SK-N-SH treated with all-trans-retinoic acid at 6 μM for 48 hours (cell line): ENCODE measurements around the gene NLGN2.

ENCODE experiments used
- ATAC-seq: fragments of 200-7000 bp; cut with Tn5 transposase; 3 replicates; pipeline ENCODE4 v1.9.1; 2020; ENCODE audit warnings: mild to moderate bottlenecking, moderate library complexity
- ARNTL ChIP-seq: fragments of 450-650 bp; formaldehyde crosslinking; IDR thresholded peaks from 2 replicates; pipeline ENCODE4 v1.5.0; 2020; ENCODE audit warnings: low read depth, mild to moderate bottlenecking, moderate library complexity, borderline replicate concordance
- BACH2 ChIP-seq: fragments of 250-450 bp; sonication (Bioruptor Pico); IDR thresholded peaks from 2 replicates; pipeline ENCODE4 v1.9.0; 2021; ENCODE audit warnings: mild to moderate bottlenecking, borderline replicate concordance
- CREB5 ChIP-seq: fragments of 250-450 bp; sonication (Bioruptor Pico); IDR thresholded peaks from 2 replicates; pipeline ENCODE4 v1.5.1; 2020; ENCODE audit warnings: low read depth, mild to moderate bottlenecking, moderate library complexity
- CSDC2 ChIP-seq: fragments of 250-450 bp; sonication (Bioruptor Pico); IDR thresholded peaks from 2 replicates; pipeline ENCODE4 v1.5.0; 2020; ENCODE audit warnings: mild to moderate bottlenecking, moderate library complexity
- CSRNP3 ChIP-seq: fragments of 250-450 bp; sonication (Bioruptor Pico); IDR thresholded peaks from 2 replicates; pipeline ENCODE4 v1.5.1; 2021; ENCODE audit warnings: mild to moderate bottlenecking, moderate library complexity
- ESRRG ChIP-seq: fragments of 250-450 bp; sonication (Bioruptor Pico); IDR thresholded peaks from 2 replicates; pipeline ENCODE4 v1.6.1; 2021; ENCODE audit warnings: mild to moderate bottlenecking
- GLIS3 ChIP-seq: fragments of 250-450 bp; sonication (Bioruptor Pico); IDR thresholded peaks from 2 replicates; pipeline ENCODE4 v1.5.0; 2020; ENCODE audit warnings: mild to moderate bottlenecking, moderate library complexity
- ISL1 ChIP-seq: fragments of 250-450 bp; sonication (Bioruptor Pico); IDR thresholded peaks from 2 replicates; pipeline ENCODE4 v2.1.2; 2022; ENCODE audit warnings: mild to moderate bottlenecking, moderate library complexity
- OSR1 ChIP-seq: fragments of 250-450 bp; sonication (Bioruptor Pico); IDR thresholded peaks from 2 replicates; pipeline ENCODE4 v1.8.0; 2022; ENCODE audit warnings: moderate library complexity, mild to moderate bottlenecking, inconsistent platforms
- PATZ1 ChIP-seq: fragments of 250-450 bp; sonication (Bioruptor Pico); IDR thresholded peaks from 2 replicates; pipeline ENCODE4 v1.8.0; 2020; ENCODE audit warnings: mild to moderate bottlenecking, moderate library complexity, borderline replicate concordance
- POU6F1 ChIP-seq: fragments of 250-450 bp; sonication (Bioruptor Pico); IDR thresholded peaks from 2 replicates; pipeline ENCODE4 v1.8.0; 2021; ENCODE audit warnings: low read depth, mild to moderate bottlenecking, moderate library complexity, borderline replicate concordance
- PPARA ChIP-seq: fragments of 250-450 bp; sonication (Bioruptor Pico); IDR thresholded peaks from 2 replicates; pipeline ENCODE4 v1.5.0; 2020; ENCODE audit warnings: mild to moderate bottlenecking, borderline replicate concordance
- RARB ChIP-seq: fragments of 250-450 bp; sonication (Bioruptor Pico); IDR thresholded peaks from 2 replicates; pipeline ENCODE4 v1.8.0; 2021; ENCODE audit warnings: mild to moderate bottlenecking, moderate library complexity
- SNAI2 ChIP-seq: fragments of 250-450 bp; sonication (Bioruptor Pico); IDR thresholded peaks from 2 replicates; pipeline ENCODE4 v1.5.0; 2020; ENCODE audit warnings: mild to moderate bottlenecking, moderate library complexity
- TCF4 ChIP-seq: fragments of 250-450 bp; sonication (Bioruptor Pico); IDR thresholded peaks from 2 replicates; pipeline ENCODE4 v1.8.0; 2021; ENCODE audit warnings: mild to moderate bottlenecking, moderate library complexity, borderline replicate concordance
- TOX ChIP-seq: fragments of 250-450 bp; sonication (Bioruptor Pico); IDR thresholded peaks from 2 replicates; pipeline ENCODE4 v1.8.0; 2021; ENCODE audit warnings: mild to moderate bottlenecking, moderate library complexity, borderline replicate concordance
- TSHZ2 ChIP-seq: fragments of 250-450 bp; sonication (Bioruptor Pico); IDR thresholded peaks from 2 replicates; pipeline ENCODE4 v1.5.0; 2020; ENCODE audit warnings: mild to moderate bottlenecking, moderate library complexity
- ZC3H10 ChIP-seq: fragments of 250-450 bp; sonication (Bioruptor Pico); IDR thresholded peaks from 2 replicates; pipeline ENCODE4 v1.5.1; 2021; ENCODE audit warnings: mild to moderate bottlenecking, moderate library complexity
- ZFP30 ChIP-seq: fragments of 450-650 bp; formaldehyde crosslinking; IDR thresholded peaks from 2 replicates; pipeline ENCODE4 v1.5.0; 2022; ENCODE audit warnings: mild to moderate bottlenecking, moderate library complexity
- ZNF565 ChIP-seq: fragments of 450-650 bp; formaldehyde crosslinking; conservative IDR thresholded peaks from 2 replicates; pipeline ENCODE4 v1.5.0; 2020; ENCODE audit warnings: low read depth, mild to moderate bottlenecking, moderate library complexity
- ZNF70 ChIP-seq: fragments of 450-650 bp; formaldehyde crosslinking; IDR thresholded peaks from 2 replicates; pipeline ENCODE4 v1.5.0; 2020; ENCODE audit warnings: mild to moderate bottlenecking, moderate library complexity
- ZNF8 ChIP-seq: fragments of 450-650 bp; formaldehyde crosslinking; IDR thresholded peaks from 2 replicates; pipeline ENCODE4 v1.5.0; 2020; ENCODE audit warnings: mild to moderate bottlenecking, moderate library complexity

NLGN2 gene

GRCh38 chr17:7416323-7416722 is 8.7 kb downstream of the NLGN2 start:
- TF ChIP-seq POU6F1 (CRISPR knock-in tag) (no peak), CREB5 (CRISPR knock-in tag) (no peak), PPARA (no peak), CSRNP3 (CRISPR knock-in tag) (no peak), ISL1 (CRISPR knock-in tag) (no peak), GLIS3 (CRISPR knock-in tag) (no peak), OSR1 (CRISPR knock-in tag) (no peak), TCF4 (CRISPR knock-in tag) (no peak), ESRRG (CRISPR knock-in tag) (no peak), ZNF8 (CRISPR knock-in tag) (no peak), ZNF70 (CRISPR knock-in tag) (no peak), ZFP30 (CRISPR knock-in tag) (no peak), ARNTL (CRISPR knock-in tag) (no peak)
- TF ChIP-seq, all 23 proteins: peak for 0
- no peak for ATAC-seq

- TF ChIP-seq GLIS3 (CRISPR knock-in tag) (no peak), OSR1 (CRISPR knock-in tag) (no peak), TCF4 (CRISPR knock-in tag) (no peak), SNAI2 (CRISPR knock-in tag) (no peak), CSRNP3 (CRISPR knock-in tag) (no peak), ZNF70 (CRISPR knock-in tag) (no peak), ZC3H10 (CRISPR knock-in tag) (no peak), PATZ1 (CRISPR knock-in tag) (no peak), ZNF8 (CRISPR knock-in tag) (no peak)
- ATAC-seq, result no peak
These were observed 9.5 kb downstream of the NLGN2 start for GRCh38 chr17:7417056-7417655.

GRCh38 chr17:7418472-7419152 is 11.0 kb downstream of the NLGN2 start:
- no peak for ATAC-seq
- no peak for TF ChIP-seq RARB (CRISPR knock-in tag)
- no peak for TF ChIP-seq CSRNP3 (CRISPR knock-in tag)
- TF ChIP-seq ZFP30 (CRISPR knock-in tag), result no peak
- TF ChIP-seq BACH2, result no peak
- no peak for TF ChIP-seq ISL1 (CRISPR knock-in tag)
- TF ChIP-seq OSR1 (CRISPR knock-in tag), result no peak
- TF ChIP-seq CSDC2 (CRISPR knock-in tag), result no peak
- no peak for TF ChIP-seq POU6F1 (CRISPR knock-in tag)
- no peak for TF ChIP-seq ZNF70 (CRISPR knock-in tag)
- no peak for TF ChIP-seq ESRRG (CRISPR knock-in tag)
- no peak for TF ChIP-seq ZNF565 (CRISPR knock-in tag)
- TF ChIP-seq GLIS3 (CRISPR knock-in tag), result no peak
- TF ChIP-seq TSHZ2 (CRISPR knock-in tag), result no peak
- no peak for TF ChIP-seq TOX (CRISPR knock-in tag)
- TF ChIP-seq ZC3H10 (CRISPR knock-in tag), result no peak
